Stimulated activated CD8-positive, alpha-beta memory T cell treated with anti-CD3 and anti-CD28 coated beads, Interleukin-4, amount 100 ng/mL, for 1 hour (primary cell): ENCODE measurements around the gene DEFB108B.
"Not testable (repeated sequence)": the region's sequence is repeated elsewhere in the genome, so short reads cannot be mapped to it uniquely, and the experiment has no call there.

Experiments used
- DNase-seq, 2 donors: peaks; one replicate each; pipeline ENCODE4 v3.0.0-alpha.2; 2020; ENCODE audit warnings: low read depth in 2 of 2, low spot score in 1 of 2

Gene DEFB108B

DNA sequence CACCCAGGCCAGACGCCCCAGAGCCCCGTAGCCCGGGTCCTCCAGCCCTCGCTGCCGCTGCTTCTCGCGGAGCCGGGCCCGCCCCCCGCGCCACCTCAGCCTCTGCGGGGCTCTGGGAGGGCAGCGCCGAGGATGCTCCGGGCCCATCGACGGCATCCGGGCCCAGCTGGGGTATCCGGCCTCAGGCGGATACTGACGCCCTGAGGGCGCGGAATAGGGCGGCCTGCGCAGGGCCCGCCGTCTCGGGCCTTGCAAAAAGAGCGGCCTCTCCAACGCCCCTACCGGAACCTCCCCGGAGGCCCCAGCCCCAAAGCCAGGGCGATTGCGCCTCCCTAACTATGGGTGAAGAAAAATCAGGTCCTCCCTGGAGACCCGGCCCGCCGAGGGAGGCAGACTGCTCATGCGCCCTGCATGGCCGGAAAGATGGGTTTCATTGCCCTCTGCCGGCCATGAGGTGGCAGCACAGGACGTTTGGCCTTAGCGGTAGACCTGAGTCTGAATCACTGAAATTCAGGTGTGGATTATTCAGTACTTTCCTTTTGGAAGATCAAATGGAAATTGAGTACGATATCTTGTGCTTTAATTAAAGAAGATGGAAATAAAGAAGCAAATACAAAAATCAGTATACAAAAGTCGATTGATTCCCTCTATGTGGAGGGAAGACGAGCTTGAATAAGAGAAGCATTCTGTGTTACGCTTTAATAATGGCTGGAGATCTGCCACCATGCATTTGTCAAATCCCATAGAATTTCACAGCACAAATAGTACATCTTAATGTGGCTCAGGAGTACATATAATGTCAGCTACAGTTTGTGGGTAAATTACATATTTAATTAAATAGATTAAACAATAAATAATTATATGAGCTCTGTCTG lies 19.3 kb upstream of the DEFB108B start:
- peak; percentile 47 to 66 for DNase-seq

DNA sequence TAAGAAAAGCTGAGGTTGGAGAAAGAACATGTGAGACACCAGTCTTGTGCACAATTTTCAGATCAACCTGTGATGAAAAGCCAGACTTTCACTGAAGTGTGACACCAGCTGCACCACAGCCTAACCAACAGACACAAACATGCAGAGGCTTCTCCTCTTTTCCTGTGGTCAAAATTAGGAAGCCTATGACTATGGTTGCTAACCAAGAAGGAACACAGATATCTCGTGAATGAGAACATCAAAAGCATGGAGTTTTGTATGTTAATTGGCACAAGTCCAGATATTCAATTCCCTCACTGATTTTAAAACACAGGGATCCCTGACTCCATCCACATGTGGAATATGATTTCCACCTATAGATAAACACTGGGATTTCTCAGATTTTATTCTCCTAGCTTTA lies 11.5 kb upstream of the DEFB108B start:
- not testable (repeated sequence) for DNase-seq

DNA sequence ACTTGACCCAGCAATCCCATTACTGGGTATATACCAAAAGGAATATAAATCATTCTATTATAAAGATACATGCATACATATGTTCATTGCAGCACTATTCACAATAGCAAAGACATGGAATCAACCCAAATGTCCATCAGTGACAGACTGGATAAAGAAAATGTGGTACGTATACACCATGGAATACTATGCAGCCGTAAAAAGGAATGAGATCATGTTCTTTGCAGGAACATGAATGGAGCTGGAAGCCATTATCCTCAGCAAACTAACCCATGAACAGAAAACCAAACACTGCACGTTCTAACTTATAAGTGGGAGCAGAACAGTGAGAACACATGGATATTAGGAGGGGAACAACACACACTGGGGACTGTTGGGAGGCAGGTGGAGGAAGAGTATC lies 3.8 kb upstream of the DEFB108B start:
- DNase-seq, result not testable (repeated sequence)

DNA sequence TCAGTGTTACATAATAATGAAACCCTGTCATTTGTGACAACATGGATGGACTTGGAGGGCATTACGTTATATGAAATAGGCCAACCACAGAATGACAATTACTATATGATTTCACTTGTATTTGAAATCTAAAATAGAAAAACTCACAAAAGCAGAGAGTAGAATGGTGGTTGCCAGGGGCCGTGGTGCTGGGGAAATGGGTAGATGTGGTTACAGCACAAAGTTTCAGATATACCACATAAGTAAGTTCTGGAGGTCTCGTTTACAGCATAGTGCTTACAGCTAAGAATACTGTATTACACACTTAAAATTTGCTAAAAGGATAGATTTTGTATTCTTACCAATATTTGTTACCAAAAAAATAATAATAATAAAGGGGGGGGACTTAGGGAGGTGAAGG lies 3.3 kb upstream of the DEFB108B start:
- DNase-seq, result not testable (repeated sequence)

DNA sequence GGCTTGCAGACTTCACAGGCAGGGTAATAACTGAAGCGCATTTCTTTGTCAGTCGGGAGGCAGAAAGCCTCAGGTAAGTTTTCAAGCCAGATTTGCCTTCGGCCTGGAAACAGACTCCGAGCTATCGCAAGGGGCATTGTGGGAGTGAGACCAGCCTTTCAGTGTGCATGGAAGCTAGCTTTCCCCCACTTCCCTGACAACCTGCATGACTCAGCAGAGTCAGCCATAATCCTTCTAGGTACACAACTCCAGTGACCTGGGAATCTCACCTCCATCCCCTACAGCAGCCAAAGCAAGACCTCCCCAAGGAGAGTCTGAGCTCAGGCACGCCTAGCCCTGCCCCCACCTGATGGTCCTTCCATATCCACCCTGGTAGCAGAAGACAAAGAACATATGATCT lies 9.7 kb downstream of the DEFB108B start:
- DNase-seq, result not testable (repeated sequence)

DNA sequence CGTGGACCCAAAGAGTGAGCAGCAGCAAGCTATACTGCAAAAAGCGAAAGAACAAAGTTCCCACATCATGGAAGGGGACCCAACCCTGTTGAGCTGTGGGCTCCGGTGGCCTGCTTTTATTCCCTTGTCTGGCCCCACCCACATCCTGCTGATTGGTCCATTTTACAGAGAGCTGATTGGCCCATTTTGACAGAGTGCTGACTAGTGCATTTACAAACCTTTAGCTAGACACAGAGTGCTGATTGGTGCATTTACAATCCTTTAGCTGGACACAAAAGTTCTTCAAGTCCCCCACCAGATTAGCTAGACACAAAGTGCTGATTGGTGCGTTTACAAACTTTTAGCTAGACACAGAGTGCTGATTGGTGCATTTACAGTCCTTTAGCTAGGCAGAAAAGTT lies 10.4 kb downstream of the DEFB108B start:
- DNase-seq, result not testable (repeated sequence)

DNA sequence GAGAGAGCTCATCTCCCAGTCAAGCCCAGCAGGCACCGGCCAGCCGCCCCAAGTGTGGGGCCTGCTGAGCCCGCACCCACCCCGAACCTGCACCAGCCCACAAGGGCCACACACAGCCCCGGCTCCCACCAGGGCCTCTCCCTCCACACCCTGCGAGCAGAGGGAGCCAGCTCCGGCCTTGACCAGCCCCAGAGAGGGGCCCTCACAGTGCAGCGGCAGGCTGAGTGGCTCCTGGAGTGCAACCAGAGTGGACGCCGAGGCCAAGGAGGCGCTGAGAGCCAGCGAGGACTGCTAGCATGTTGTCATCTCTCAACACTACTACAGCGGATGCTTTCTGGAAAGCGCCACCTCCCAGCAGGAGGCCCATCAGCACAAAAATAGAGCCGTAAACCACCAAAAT lies 10.9 kb downstream of the DEFB108B start:
- DNase-seq, result no peak

DNA sequence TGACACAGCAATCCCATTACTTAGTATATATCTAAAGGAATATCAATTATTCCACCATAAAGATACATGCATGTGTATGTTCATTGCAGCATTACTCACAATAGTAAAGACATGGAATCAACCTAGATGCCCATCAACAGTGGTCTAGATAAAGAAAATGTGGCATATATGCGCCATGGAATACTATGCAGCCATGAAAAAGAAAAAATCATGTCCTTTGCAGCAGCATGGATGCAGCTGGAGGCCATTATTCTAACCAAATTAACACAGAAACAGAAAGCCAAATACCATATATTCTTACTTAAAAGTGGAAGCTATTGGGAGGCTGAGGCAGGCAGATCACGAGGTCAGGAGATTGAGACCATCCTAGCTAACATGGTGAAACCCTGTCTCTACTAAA lies 20.9 kb downstream of the DEFB108B start:
- not testable (repeated sequence) for DNase-seq

DNA sequence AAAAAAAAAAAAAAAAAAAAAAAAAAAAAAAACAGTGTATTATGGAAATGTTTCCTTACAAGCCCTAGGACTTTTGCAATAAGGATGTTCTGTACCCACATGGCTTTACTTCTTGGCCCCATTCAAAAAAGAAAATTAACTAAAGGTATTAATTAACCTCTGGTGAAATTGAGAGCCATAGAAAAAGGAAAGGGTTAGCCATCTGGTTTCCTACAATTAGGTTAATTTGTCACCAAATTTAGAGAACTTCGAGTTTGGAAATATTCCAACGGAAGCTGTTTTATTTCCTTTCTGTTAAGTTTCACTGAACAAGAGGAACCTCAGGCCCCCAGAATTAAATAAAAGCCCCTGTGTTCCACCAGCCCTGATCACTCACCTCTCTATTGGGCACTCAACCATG lies 22.9 kb downstream of the DEFB108B start:
- DNase-seq, result not testable (repeated sequence)

DNA sequence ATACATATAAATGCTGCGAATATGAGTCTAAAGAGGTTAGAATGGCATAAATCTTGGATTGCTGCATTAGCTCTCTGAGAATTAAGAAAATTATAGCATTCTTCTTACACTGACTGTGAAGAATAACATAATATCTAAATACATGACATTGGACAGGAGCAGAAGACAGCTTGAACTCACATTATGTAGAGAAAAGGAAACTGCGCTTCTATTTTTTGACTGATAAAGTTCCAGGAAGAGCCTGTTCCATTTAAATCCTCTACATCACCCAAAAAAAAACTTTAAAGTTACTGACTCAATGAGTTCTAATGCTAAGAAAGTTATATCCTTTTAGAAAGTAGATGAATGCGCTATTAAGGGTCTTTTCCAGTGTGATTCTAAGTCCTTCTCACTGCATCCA lies 27.8 kb downstream of the DEFB108B start:
- DNase-seq, result not testable (repeated sequence)

DNA sequence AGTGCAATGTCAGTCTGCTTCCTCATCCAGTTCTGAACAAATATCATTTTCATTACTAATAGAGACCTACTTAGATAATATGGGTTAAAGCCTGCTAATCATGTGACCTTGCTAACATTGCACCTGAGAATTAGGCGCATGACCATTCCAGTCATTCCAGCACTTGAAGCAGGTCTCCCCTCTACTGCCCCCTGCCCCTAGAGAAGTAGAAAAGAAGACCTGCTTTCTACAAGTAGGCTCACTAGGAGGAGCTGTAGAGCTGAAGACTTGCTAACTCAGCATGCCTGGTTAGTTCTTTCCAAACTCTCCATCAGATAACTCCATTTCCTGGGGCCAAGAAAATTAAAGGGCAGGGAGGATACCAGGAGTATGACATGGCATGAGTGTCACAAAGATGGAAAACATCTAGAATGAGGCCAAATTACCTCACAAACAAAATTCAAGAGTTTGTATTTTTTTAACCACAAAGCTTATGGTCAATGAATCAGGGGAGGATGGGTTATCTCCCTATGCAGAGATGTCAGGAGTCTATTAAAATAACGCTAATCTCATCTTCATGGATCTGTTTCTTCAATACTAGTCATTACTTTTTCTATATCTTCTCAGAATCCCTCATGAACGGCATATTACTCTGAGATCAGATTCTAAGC lies 31.1 kb downstream of the DEFB108B start:
- not testable (repeated sequence) for DNase-seq

DNA sequence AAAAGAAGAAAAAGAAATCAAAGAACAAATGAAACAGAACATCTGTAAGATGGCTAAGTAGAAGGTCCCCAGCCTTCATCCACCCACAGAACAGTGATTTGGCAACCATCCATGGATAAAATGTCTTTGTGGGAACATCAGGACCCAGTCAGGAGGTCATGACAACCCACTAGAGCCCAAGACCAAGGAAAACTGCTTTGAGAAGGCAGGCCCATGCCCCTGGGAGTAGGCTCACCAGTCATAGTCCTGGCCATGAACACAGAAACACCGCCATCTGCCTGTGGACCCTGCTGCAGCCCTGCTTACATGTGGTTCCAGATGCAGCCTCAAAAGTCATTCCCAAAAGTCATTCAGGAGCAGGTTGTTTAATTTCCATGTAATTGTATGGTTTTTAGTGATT lies 34.2 kb downstream of the DEFB108B start:
- not testable (repeated sequence) for DNase-seq

DNA sequence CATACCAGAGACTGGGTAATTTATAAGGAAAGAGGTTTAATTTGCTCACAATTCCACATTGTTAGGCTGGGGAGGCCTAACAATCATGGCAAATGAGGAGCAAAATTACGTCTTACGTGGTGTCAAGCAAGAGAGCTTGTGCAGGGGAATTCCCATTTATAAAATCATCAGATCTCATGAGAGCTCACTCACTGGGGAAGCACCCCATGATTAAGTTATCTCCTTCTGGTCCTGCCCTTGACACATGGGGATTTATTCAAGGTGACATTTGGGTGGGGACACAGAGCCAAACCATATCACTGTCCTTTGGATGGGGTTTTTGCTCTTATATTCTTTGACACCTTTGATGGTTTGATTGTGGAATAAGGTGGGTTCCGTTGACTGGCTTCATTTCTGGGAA lies 36.9 kb downstream of the DEFB108B start:
- not testable (repeated sequence) for DNase-seq

DNA sequence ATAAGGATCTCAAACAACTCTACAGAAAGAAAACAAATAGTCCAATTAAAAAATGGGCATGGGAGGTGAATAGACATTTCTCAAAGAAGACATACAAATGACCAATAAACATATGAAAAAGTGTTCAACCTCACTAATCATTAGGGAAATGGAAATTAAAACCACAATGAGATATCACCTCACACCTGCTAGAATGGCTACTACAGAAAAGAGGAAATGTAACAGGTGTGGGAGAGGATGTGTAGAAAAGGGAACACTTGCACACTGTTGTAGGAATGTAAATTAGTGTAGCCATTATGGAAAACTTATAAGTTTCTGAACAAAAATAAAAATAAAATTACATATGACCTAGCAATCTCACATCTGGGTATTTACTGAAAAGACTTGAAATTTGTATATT lies 37.7 kb downstream of the DEFB108B start:
- not testable (repeated sequence) for DNase-seq

DNA sequence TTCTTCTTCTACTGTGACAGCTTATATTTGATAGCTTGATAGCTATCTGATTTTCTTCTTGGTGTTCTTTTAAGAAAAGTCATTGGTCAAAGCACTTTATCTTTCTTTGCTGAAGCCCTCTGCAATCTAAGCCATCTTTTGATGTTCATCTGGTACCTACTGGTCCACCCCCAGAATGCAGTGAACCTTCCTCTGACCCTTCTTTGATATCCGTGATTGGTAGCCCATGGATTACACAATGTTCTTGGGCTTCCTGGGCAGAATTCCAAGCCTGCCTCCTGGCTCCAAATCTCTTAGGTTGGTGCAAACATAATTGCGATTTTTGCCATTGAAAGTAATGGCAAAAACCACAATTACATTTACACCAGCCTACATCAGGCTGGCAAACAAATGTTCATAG lies 43.3 kb downstream of the DEFB108B start:
- not testable (repeated sequence) for DNase-seq

DNA sequence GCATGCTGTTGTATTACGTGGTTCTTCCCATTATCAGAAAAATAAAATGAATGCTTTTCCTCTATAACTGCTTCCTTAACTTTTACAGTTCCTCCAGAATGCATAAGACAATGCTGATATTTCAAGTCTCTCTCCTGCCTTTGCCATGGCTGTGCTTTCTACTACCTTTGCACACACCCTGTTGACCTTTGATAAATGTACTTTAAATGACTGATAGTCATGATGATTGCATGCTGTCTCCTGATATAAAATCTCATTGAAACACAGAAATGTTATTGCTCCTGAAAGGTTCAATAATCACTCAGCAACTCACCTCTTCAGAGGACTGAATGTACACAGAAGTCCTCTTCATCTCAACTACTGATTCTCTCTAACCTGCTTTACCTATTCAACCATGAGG lies 45.1 kb downstream of the DEFB108B start, which contains the start of gene DEFB131B:
DEFB131B (plus strand) TSS at position 395 of the 400 bp plus-strand sequence; CDS start at position 395, 0 bp downstream.
- DNase-seq, result not testable (repeated sequence)

DNA sequence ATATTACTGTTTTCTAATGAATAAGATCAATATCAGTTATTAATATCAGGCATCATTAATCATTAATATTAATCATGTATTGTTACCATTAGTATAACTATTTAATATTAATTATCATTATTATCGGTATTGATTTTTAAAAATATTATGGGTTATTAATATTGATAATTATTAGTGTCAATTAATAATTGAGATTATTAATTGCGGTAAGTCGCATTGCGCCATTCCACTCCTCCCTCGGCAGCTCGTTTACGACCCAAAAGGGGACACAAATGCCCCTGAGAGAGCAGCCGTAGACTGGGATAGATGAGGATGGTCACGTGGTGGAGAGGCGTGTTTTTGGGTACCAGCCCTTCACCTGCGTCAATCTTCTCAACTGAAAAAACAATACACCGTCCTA lies 52.8 kb downstream of the DEFB108B start:
- DNase-seq, result not testable (repeated sequence)
